HL-60 (cell line): ENCODE results near the gene TMCO4.
A peak's percentile ranks its signal among the peaks of the same experiment; 100 is the strongest.

Experiments
- DNase-seq, 2 experiments: peaks; one replicate each; pipeline ENCODE4 v3.0.0-alpha.2; 2010 to 2020; ENCODE audit warnings: low read depth in 1 of 2, low spot score in 1 of 2
- H3K27ac ChIP-seq: fragments of 250-450 bp; sonication (Bioruptor Pico); replicated peaks from 2 replicates; pipeline ENCODE4 v1.5.1; 2020; ENCODE audit warnings: mild to moderate bottlenecking, moderate library complexity
- H3K27me3 ChIP-seq: fragments of 250-450 bp; sonication (Bioruptor Pico); 2 replicates; pipeline ENCODE4 v1.5.1; 2021; ENCODE audit warnings: mild to moderate bottlenecking, moderate library complexity; ENCODE audit not compliant: insufficient read depth, poor library complexity, severe bottlenecking
- H3K4me3 ChIP-seq: replicated peaks from 2 replicates; pipeline ENCODE4 v1.5.1; 2011; ENCODE audit warnings: mild to moderate bottlenecking, control low read depth, low read length; ENCODE audit not compliant: insufficient read depth
- CTCF ChIP-seq: IDR thresholded peaks from one replicate; pipeline ENCODE4 v1.5.1; 2011; ENCODE audit warnings: low read length, control low read depth, inconsistent platforms; ENCODE audit not compliant: insufficient read depth
- GABPA ChIP-seq: IDR thresholded peaks from 2 replicates; pipeline ENCODE4 v1.6.1; 2012; ENCODE audit warnings: low read depth
- POLR2AphosphoS5 ChIP-seq: IDR thresholded peaks from 2 replicates; pipeline ENCODE4 v1.6.1; 2012; ENCODE audit warnings: low read depth
- REST ChIP-seq: IDR thresholded peaks from 2 replicates; pipeline ENCODE4 v1.6.1; 2012; ENCODE audit warnings: low read depth; ENCODE audit not compliant: insufficient replicate concordance
- SPI1 ChIP-seq: IDR thresholded peaks from 2 replicates; pipeline ENCODE4 v1.6.1; 2012; ENCODE audit warnings: low read depth, mild to moderate bottlenecking, borderline replicate concordance

Gene TMCO4

GRCh38 chr1:19654386-19654785 lies 145.3 kb downstream of the TMCO4 start:
- no peak for DNase-seq
- no peaks in the 10 kb centered on the region for H3K27me3 ChIP-seq
- H3K4me3 ChIP-seq = no peak overlapping the region
- no peak for TF ChIP-seq POLR2AphosphoS5
- no peak for TF ChIP-seq GABPA
- no peak for TF ChIP-seq SPI1
- no peak for TF ChIP-seq REST
- no peak for TF ChIP-seq CTCF
- H3K27ac ChIP-seq = no peak overlapping the region

GRCh38 chr1:19651141-19651737 lies 148.5 kb downstream of the TMCO4 start:
- Histone ChIP-seq H3K4me3 (no peak overlapping the region), H3K27ac (no peak overlapping the region), H3K27me3 (no peaks in the 10 kb centered on the region)
- no peak for TF ChIP-seq SPI1
- TF ChIP-seq CTCF = peak; percentile 82
- TF ChIP-seq REST = no peak
- no peak for TF ChIP-seq POLR2AphosphoS5
- DNase-seq = peak in 1 of 2 experiments; percentile 57

- no peak for DNase-seq
- Histone ChIP-seq H3K4me3 (no peak overlapping the region), H3K27ac (no peak overlapping the region), H3K27me3 (peaks cover 5% of the 10 kb centered on the region)
- TF ChIP-seq POLR2AphosphoS5 (no peak), SPI1 (no peak)
Observed at GRCh38 chr1:19650416-19651140, 149.1 kb downstream of the TMCO4 start.

GRCh38 chr1:19648689-19649088 lies 151.0 kb downstream of the TMCO4 start:
- peaks cover 16% of the 10 kb centered on the region for H3K27me3 ChIP-seq
- TF ChIP-seq REST (no peak), CTCF (no peak), POLR2AphosphoS5 (no peak), GABPA (no peak), SPI1 (no peak)
- H3K4me3 ChIP-seq = no peak overlapping the region
- no peak overlapping the region for H3K27ac ChIP-seq
- no peak for DNase-seq
